CD14-positive monocyte (primary cell): ENCODE measurements around the gene CALML5. TPM values are rescaled to one million over a fixed set of nuclear protein-coding genes. Genes with fewer than 3 reads are reported as not detected.

ENCODE experiments used
- DNase-seq, 3 donors: peaks; one replicate each; pipeline ENCODE4 v3.0.0-alpha.2; 2011 to 2022
- H2AFZ ChIP-seq: 2 replicates; pipeline ENCODE4 v1.6.0; 2012; ENCODE audit warnings: mild to moderate bottlenecking, low read depth, low read length, inconsistent platforms; ENCODE audit not compliant: insufficient read depth, poor library complexity, severe bottlenecking
- H3K27ac ChIP-seq, 2 donors: 1 replicate in 1 of 2; 2 replicates in 1 of 2; pipeline ENCODE4 v1.5.1; 2012 to 2013; ENCODE audit warnings: low read length in 2 of 2, control low read depth in 1 of 2, inconsistent platforms in 1 of 2, low read depth in 1 of 2, mild to moderate bottlenecking in 1 of 2
- H3K27me3 ChIP-seq, 2 donors: one replicate each; pipeline versions ENCODE4 v1.6.0 to v1.6.1; 2011 to 2013; ENCODE audit warnings: low read length in 2 of 2; ENCODE audit not compliant: control insufficient read depth in 2 of 2, insufficient read depth in 2 of 2
- H3K36me3 ChIP-seq, 2 donors: replicated peaks in 1 of 2; 1 replicate in 1 of 2; 2 replicates in 1 of 2; pipeline versions ENCODE4 v1.5.1 to v1.6.1; 2012 to 2013; ENCODE audit warnings: low read length in 2 of 2, control low read depth in 1 of 2, inconsistent platforms in 1 of 2, mild to moderate bottlenecking in 1 of 2; ENCODE audit not compliant: insufficient read depth in 2 of 2, control insufficient read depth in 1 of 2
- H3K4me1 ChIP-seq, 2 donors: 1 replicate in 1 of 2; 2 replicates in 1 of 2; pipeline versions ENCODE4 v1.5.1 to v1.6.1; 2012 to 2013; ENCODE audit warnings: low read length in 2 of 2, control low read depth in 1 of 2, inconsistent platforms in 1 of 2, mild to moderate bottlenecking in 1 of 2, moderate library complexity in 1 of 2; ENCODE audit not compliant: insufficient read depth in 2 of 2, control insufficient read depth in 1 of 2
- H3K4me2 ChIP-seq: replicated peaks from 2 replicates; pipeline ENCODE3; 2012; ENCODE audit warnings: low read length, moderate library complexity, mild to moderate bottlenecking; ENCODE audit not compliant: poor library complexity, severe bottlenecking; ENCODE audit errors: extremely low read depth
- H3K4me3 ChIP-seq, 3 experiments: fragments of 200-600 bp in 1 of 3; sonication (generic) in 1 of 3; replicated peaks in 1 of 3; 1 replicate in 2 of 3; 2 replicates in 1 of 3; pipeline ENCODE4 v1.5.1; 2011 to 2013; ENCODE audit warnings: low read length in 3 of 3, mild to moderate bottlenecking in 3 of 3, control low read depth in 2 of 3, low read depth in 2 of 3, inconsistent platforms in 1 of 3, moderate library complexity in 1 of 3
- H3K79me2 ChIP-seq: 2 replicates; pipeline ENCODE4 v1.6.0; 2012; ENCODE audit warnings: mild to moderate bottlenecking, control low read depth, inconsistent platforms, low read length, moderate library complexity; ENCODE audit not compliant: insufficient read depth
- H3K9ac ChIP-seq: 2 replicates; pipeline ENCODE4 v1.6.0; 2017; ENCODE audit warnings: low read length, mild to moderate bottlenecking; ENCODE audit not compliant: insufficient read depth, poor library complexity, severe bottlenecking
- H3K9me3 ChIP-seq, 2 donors: replicated peaks in 1 of 2; 1 replicate in 1 of 2; 2 replicates in 1 of 2; pipeline versions ENCODE4 v1.5.1 to v1.6.1; 2012 to 2013; ENCODE audit warnings: low read length in 2 of 2, control low read depth in 1 of 2; ENCODE audit not compliant: control insufficient read depth in 1 of 2, insufficient read depth in 1 of 2
- H4K20me1 ChIP-seq: 2 replicates; pipeline ENCODE4 v1.6.0; 2012; ENCODE audit warnings: mild to moderate bottlenecking, low read length, control low read depth, moderate library complexity; ENCODE audit not compliant: insufficient read depth
- H3K27ac Mint-ChIP-seq, 7 donors: one replicate each; pipeline ENCODE4 v1.8.0; 2020; ENCODE audit warnings: mild to moderate bottlenecking in 7 of 7, mixed read lengths in 7 of 7, moderate library complexity in 6 of 7, inconsistent platforms in 2 of 7
- H3K27me3 Mint-ChIP-seq, 3 donors: one replicate each; pipeline ENCODE4 v1.8.0; 2021 to 2022; ENCODE audit warnings: low read depth in 3 of 3, mild to moderate bottlenecking in 3 of 3, mixed read lengths in 3 of 3, moderate library complexity in 3 of 3, inconsistent platforms in 1 of 3
- H3K36me3 Mint-ChIP-seq, 2 donors: one replicate each; pipeline ENCODE4 v1.8.0; 2020; ENCODE audit warnings: mixed read lengths in 2 of 2, inconsistent platforms in 1 of 2, mild to moderate bottlenecking in 1 of 2
- H3K4me1 Mint-ChIP-seq: one replicate; pipeline ENCODE4 v1.8.0; 2020; ENCODE audit warnings: mild to moderate bottlenecking, mixed read lengths
- H3K4me3 Mint-ChIP-seq, 2 donors: one replicate each; pipeline ENCODE4 v1.8.0; 2020; ENCODE audit warnings: mild to moderate bottlenecking in 2 of 2, mixed read lengths in 2 of 2, moderate library complexity in 1 of 2
- H3K9me3 Mint-ChIP-seq, 7 donors: one replicate each; pipeline ENCODE4 v1.8.0; 2020 to 2022; ENCODE audit warnings: mixed read lengths in 7 of 7, mild to moderate bottlenecking in 6 of 7, moderate library complexity in 6 of 7, inconsistent platforms in 2 of 7
- CTCF ChIP-seq: fragments of 200-600 bp; IDR thresholded peaks from one replicate; pipeline ENCODE4 v1.8.0; 2022; ENCODE audit warnings: antibody characterized with exemption, mild to moderate bottlenecking
- WGBS: methylation state at CpG from one replicate; pipeline ENCODE4 v1.1.5; 2013; ENCODE audit warnings: missing lambda C conversion rate; ENCODE audit not compliant: insufficient coverage; 5-methylcytosine and 5-hydroxymethylcytosine counted together
- intact Hi-C, 2 donors: fragments of 100-400 bp; cut with micrococcal nuclease; formaldehyde crosslinking; loops; one replicate each; pipeline versions ENCODE4 v1.15.0 to v1.15.1; 2023
- polyA plus RNA-seq, 3 donors: library from polyadenylated mRNA; depleted of rRNA in 1 of 3; unstranded in 2 of 3; stranded (reverse) in 1 of 3; fragments of 300-500 nt in 2 of 3; fragments of >200 nt in 1 of 3; fragmentation: Illumina TruSeq in 2 of 3; gene quantifications; 1 replicate in 2 of 3; 2 replicates in 1 of 3; pipeline ENCODE4 v1.2.3, GENCODE V29; 2012 to 2021

The CALML5 gene
- polyA plus RNA-seq, 3 donors, result not detected

GRCh38 chr10:5528989-5529701 lies 29.8 kb upstream of the CALML5 start:
- Histone ChIP-seq H3K79me2 (no peaks in the 10 kb centered on the region), H3K4me3 (no peak overlapping the region), H3K36me3 (no peaks in the 10 kb centered on the region), H3K27ac (no peak overlapping the region), H3K9ac (no peak overlapping the region), H2AFZ (no peak overlapping the region), H4K20me1 (no peaks in the 10 kb centered on the region), H3K4me2 (no peak overlapping the region), H3K9me3 (no peaks in the 10 kb centered on the region), H3K4me1 (no peaks in the 10 kb centered on the region), H3K27me3 (no peaks in the 10 kb centered on the region)
- WGBS, result 95% methylated on average over 9 of the region's 11 CpGs
- Mint-ChIP-seq H3K9me3 (peaks cover 0 to 4% (median 2%) of the 10 kb centered on the region in 7 donors), H3K4me3 (no peak overlapping the region), H3K36me3 (no peaks in the 10 kb centered on the region), H3K27me3 (peaks cover 0 to 5% (median 2%) of the 10 kb centered on the region in 3 donors), H3K4me1 (no peaks in the 10 kb centered on the region), H3K27ac (no peak overlapping the region)
- no peak for TF ChIP-seq CTCF
- no peak for DNase-seq
- intact Hi-C loops, result no loop called here

GRCh38 chr10:5527332-5528200 lies 28.2 kb upstream of the CALML5 start:
- Histone ChIP-seq H3K4me3 (no peak overlapping the region), H3K27me3 (no peaks in the 10 kb centered on the region), H4K20me1 (no peaks in the 10 kb centered on the region), H3K4me2 (no peak overlapping the region), H3K36me3 (no peaks in the 10 kb centered on the region), H3K9me3 (no peaks in the 10 kb centered on the region), H3K4me1 (no peaks in the 10 kb centered on the region), H3K9ac (no peak overlapping the region), H2AFZ (no peak overlapping the region), H3K27ac (no peak overlapping the region), H3K79me2 (no peaks in the 10 kb centered on the region)
- Mint-ChIP-seq H3K27ac (peak overlapping the region in 1 of 7 donors; percentile 76), H3K27me3 (peaks cover 0 to 5% (median 2%) of the 10 kb centered on the region in 3 donors), H3K4me3 (no peak overlapping the region), H3K36me3 (no peaks in the 10 kb centered on the region), H3K4me1 (no peaks in the 10 kb centered on the region), H3K9me3 (peaks cover 0 to 4% (median 2%) of the 10 kb centered on the region in 7 donors)
- intact Hi-C loops, result no loop called here
- no peak for DNase-seq
- TF ChIP-seq CTCF, result no peak
- WGBS, result 85% methylated on average over 6 of the region's 10 CpGs
